Measurements from ENCODE around the gene PHACTR3.

The PHACTR3 gene

DNA sequence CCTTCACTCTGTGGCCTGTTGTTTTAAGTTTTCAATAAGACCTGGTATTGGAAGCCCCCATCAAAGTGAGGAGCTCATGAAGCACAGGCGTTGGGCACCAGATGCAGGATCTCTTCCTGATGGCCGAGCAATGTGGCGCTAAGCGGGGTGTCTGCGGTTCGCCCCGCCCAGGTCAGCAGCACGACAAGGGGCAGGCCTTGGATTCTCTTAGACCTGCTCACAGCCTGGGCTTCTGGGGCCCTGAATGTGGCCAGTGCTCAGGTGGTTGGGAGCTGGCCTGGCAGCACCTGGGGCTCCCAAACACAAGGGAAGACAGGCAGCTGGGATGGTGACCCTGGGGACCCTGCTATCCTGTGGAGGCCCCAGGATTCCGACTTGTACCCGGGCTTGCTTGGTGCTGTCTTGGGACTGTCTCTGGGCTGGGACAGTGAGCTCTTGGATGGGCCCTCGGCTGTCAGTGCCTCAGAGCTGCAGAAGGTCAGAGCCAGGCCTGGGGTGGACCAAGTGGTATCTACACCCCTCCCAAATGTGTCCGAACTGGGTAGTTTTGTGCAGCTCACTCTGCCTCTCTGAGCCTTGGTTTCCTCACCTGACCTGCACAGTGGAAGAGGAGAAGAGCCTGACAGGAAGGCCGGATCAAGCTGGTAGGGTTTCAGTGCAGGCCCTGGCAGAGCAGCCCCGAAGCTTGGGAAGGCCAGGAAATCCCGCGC lies 69.1 kb downstream of the PHACTR3 start:
- no peak for DNase-seq

DNA sequence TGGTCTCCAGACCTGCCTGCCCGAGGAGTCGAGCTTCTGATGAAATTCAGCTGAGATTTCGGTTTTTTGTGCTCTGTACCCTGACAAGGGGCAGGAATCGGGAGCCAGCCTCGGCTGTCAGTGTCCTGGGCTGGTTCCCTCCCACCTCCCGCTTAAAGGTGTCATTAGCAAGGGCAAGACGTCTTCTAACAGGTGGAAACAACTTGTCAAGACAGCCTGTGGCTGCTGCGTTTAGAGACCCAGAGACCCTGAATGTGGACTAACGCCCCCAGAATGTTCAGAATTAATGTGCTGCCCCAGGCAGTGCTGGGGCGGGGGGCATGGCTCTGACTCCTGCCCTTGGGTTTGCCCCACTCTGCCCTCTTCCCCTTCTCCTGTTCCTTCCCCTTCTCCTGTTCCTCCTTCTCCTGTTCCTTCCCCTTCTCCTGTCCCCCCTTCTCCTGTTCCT lies 69.7 kb downstream of the PHACTR3 start:
- DNase-seq: no peak

DNA sequence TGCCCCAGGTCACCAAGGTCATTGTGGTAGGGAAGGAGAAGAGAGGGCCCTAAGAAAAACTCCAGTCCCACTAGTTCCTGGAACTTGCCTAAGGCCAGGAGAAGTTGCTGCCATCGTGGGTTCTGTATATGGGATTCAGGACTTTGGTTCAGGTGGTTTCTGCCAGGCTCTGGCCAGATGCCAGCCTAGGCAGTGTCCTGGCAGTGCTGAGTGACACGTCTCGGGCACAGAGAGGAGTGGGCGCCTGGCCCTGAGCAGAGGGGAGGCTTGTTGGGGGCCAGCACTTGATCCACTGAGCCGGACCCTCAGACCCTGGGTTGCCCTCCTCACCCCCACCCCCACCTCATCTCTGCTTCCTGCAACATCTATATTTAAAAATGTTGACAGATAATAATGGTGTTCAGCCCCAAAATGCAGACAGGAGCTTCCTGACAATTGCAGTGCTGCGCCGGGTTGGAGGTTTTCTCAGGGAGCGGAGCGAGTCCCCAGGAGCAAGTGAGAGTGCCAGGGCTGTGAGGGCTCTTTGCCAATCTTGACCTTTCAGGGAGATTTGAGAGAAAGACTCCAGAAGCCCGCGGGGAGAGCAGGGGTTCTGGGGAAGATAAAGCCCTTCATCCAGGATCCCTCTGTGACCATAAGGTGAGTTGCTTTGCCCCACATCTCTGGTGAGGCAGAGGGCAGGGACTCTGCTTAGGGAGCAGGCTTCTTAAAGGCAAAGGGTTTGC lies 71.9 kb downstream of the PHACTR3 start:
- DNase-seq: no peak

DNA sequence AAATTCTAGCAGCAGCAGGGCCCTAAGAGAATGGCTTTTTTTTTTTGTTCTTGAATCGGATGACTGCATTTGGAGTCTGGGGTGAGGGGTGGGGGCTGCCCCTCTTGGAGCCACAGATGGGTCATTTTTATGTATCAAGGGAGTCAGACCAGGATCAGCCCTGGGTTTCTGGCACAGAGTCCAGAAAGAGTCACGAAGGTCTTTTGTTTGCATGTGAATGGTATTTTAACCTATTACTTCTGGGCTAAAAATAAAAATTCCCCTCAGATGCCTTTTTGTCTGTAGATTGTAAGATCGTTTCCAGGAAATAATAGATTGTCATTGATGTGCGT lies 72.5 kb downstream of the PHACTR3 start:
- no peak for DNase-seq

DNA sequence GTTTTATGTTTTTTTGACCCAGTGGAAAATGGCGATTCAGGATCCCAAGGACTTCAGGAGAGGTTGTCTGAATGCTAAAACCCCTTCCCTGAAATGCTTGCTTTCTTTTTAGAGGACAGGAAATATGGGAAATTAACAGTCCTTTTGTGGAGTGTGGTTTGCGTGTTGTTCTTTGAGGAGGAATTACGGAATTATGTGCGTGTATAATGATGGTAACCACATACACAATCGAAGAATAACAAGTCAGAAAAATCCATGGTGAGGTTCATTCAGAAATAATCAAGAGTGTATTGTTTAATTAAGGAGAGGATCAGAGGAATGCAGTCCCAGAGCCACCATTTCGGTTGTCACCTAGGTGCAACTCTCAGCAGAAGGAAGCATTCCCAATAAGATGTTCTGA lies 73.2 kb downstream of the PHACTR3 start:
- DNase-seq: no peak

DNA sequence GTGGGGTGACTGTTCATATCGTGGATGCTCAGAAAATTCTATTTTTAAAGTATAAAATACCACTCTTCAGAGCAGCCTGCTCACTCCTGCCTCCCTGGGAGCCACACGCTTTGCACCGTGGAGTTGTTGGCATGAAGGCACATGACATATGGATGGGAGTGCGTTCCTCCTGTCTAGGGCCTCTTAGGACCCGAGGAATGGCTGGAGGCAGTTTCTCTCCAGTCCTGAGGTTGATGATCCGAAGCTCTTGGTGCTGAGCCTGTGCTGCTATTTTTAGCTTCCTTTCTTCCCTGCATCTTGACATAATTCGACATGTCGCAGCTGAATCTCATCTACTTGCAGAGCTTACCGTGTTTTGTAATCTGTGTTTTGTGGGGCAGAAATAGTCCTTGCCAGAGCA lies 73.9 kb downstream of the PHACTR3 start:
- no peak for DNase-seq

DNA sequence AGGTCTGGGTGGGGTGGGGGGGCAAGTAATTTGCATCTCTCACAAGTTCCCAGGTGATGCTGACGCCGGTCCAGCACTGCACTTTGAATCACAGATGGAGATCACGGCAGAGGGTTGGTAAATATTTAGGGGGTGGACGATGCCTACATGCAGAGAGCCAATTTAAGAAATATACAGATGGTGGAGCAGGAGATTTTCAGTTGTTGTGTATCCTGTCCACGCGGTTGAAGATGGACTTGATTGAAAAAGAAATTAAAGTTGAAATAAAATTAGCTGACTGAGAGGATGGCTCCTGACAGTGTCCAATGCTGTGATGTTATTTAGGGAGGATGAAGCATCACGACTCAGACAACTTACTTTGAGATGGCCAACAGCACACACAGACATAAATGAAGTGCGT lies 74.6 kb downstream of the PHACTR3 start:
- DNase-seq: no peak

DNA sequence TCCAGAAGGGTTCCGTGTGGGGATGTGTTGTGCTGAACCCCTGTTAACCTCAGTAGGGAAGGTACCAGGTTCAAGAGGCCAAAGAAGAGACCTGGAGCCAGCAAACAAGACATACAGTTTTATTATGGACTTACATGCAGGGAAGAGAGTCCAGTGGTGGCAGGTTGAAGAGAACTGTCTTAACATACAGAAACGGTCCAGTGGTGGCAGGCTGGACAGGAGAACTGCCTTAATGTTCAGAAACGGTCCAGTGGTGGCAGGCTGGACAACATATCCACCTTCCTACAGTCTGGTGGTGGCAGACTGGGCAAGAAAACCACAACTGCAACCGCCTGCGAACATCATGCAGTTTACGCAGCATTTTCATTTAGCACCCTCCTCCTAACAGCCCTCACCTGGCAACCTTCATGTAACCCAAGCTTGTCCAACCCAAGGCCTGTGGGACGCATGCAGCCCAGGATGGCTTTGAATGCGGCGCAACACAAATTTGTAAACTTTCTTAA lies 75.9 kb downstream of the PHACTR3 start:
- DNase-seq: no peak

DNA sequence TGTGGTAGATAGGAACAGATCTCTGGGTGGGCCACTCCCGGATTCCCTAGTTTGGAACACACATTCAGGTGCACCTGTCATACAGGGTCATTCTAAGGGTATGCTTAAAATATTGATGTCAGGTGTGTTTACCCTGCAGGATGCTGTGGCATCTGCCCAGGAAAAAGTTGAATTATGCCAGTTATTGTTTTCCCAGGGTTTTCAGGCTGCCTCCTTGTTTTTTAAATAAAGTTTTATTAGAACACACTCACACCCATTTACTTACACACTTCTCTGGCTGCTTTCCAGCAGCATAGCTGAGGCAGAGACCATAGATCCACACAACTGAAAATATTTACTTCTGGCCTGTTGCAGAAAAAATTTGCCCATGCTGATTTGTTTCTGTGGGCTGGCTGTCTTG lies 76.5 kb downstream of the PHACTR3 start:
- no peak for DNase-seq

DNA sequence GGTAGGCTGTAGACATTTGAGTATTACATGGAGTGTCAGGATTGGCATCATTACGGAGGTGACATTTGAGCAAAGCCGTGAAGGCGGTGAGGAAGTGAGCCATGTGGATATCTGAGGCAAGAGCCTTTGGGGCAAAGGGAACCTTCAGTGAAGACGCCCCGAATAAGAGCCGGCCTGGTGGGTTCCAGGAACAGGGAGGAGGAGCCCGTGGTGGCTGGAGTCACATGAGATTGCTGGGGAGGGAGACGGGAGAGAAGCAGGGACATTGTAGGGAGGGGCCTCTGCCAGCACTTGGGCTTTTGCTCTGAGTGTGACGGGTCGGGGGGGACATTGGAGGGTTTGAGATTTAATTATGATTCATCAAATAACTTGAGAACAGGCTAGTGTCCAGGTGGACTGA lies 78.3 kb downstream of the PHACTR3 start:
- no peak for DNase-seq

DNA sequence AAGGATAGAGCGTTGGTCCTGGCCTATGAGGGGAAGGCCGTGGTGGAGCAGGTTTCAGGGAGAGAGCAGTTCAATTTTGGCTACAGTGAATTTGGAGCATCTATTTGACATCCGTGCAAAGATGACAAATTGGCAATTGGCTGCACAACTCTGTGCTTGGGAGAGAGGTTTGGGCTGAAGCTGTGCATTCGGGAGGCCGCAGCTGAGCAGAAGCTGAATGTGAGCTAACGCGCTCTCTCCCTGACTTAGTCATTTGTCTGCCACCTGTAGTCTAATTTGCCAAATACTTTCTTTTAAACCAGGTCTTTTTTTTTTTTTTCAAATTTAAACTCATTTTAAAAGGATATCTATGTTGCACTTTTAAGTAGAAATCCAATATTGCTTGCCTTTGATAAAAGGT lies 78.8 kb downstream of the PHACTR3 start:
- DNase-seq: no peak

DNA sequence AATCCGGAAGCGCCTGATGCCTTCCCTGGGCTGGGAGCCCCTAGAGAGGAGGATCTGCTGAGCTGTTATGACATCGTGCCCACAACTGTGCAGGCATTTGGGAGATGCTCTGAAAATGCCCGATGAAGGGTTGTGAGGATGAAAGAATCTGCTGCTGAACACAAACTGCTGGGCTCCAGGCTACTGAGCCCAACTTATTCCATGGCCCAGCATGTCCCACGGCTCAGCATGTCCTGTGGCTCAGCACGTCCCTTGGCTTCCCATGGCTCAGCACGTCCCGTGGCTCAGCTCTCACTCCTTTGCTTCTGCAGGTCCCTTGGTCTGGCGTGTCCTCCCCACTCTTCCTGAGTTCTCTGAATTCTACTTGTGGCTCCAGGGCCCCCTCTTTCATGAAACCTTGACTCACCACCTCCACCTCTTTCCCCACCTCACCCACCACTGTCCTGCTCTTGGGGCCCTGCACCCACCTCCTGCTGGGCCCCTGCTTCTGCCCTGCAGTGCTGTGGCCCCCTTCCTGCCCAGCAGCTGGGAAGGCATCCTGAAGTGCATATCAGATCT lies 80.4 kb downstream of the PHACTR3 start:
- no peak for DNase-seq

DNA sequence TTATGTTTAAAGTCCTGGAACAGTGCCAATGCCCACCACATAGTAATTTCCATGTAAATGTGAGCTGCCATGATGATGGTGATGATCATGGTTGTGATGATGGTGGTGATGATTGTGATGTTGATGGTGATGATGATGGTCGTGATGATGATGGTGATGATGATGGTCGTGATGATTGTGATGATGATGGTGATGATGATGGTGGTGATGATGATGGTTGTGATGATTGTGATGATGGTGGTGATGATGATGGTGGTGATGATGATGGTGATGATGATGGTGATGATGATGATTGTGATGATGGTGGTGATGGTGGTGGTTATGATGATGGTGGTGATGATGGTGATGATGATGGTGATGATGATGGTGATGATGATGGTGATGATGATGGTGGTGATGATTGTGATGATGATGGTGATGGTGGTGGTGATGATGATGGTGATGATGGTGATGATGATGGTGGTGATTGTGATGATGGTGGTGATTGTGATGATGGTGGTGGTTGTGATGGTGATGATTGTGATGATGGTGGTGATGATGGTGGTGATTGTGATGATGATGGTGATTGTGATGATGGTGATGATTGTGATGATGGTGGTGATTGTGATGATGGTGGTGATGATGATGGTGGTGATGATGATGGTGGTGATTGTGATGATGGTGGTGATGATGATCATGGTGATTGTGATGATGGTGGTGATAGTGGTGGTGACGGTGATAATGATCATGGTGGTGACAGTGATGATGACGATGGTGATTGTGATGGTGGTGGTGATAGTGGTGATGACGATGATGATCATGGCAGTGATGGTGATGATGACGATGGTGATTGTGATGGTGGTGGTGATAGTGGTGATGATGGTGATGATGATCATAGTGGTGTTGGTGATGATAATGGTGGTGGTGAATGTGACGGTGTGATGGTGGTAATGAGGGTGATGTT lies 82.3 kb downstream of the PHACTR3 start:
- peak in 1 of 5 experiments; percentile 4 for DNase-seq

DNA sequence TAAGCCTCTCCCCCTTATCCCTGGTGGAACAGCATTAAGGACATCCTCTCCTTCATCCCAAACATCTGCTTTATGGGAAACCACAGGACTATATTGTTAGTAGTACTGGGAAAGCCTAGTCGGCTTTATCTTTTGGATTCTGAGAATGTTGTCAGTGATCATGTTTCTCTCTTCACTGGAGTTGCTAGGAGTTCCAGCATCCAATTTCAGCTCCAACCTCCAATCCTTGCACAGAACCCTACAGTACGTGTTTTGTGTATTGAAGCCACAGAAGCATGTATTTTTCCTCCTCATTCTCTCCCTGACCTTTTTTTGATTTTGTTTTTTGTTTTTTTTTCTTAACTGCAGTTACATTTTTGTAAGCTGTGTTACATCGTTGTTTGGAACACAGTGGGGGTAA lies 84.0 kb downstream of the PHACTR3 start:
- DNase-seq: no peak

DNA sequence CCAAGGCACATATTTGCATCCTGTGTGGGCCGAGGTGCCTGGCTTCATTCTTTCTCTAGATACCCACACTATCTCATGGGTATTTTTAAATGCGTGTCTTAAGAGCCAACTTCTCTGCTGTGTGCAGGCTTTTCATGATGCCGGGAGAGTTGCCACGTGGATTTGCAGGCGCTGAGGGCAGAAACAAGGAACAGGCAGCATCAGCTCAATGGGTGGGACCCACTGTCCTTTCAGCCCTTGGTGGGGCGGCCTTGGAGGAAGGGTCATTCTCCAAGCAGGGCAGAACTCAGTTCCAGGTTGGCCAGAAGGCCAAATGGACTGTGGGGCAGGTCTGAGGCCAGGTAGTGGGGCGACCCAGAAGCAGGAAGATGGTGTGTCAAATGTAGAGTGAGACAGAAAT lies 84.7 kb downstream of the PHACTR3 start:
- no peak for DNase-seq

DNA sequence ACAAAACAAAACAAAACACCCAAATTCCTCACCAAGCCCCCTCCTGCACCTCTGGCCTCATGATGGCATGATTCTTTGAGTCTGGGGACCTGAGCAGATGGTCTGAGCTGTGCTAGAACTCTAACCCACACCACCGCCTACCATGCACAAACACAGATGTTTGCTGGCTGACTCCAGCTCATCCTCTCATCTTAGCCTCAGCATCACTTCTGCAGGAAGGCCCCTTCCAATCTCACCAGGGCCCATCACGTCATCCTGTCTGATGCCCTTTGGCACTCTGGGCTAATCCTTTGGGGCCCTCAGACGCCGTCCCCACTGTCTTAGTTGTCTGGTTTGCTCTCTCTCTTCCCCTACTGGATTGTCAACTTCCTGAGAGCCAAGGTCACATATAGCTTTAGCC lies 85.8 kb downstream of the PHACTR3 start:
- no peak for DNase-seq

DNA sequence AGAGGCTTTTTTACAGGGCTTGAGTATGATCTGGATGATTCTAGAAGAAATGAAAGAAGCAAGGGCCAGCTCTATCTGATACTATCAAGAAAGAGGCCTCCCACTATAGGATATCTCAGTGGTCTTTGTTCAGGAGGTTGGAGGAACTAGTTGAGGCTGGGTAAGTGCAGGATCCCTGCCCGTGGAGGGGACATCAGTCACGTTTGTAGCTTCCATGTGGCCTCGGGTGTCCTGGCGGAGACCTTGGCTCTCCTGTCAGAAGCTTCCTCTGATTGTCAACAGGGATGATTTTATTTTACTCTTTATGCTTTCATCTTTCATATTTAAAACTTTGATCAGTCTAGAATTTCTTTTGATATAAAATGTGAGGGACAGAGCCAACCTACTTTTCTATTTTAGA lies 86.6 kb downstream of the PHACTR3 start:
- DNase-seq: no peak

DNA sequence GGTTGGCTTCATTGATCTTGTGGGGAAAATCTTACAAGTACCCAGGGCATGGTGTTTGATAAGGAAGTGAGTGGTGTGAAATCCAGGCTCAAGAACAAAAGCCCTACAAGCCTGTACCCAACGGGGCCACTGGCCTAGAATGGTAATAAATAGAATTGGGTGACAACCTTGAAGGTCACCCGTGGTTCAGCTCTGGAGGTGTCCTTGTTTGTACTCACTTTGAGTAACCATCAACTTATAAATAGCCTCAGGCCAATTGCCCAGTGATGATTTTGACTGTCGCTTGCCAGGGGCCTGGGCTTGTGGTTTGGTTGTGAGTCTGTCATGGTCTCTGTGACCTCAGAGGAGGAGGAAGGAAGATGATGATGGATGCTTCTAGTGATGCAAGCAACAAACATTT lies 87.8 kb downstream of the PHACTR3 start:
- no peak for DNase-seq

DNA sequence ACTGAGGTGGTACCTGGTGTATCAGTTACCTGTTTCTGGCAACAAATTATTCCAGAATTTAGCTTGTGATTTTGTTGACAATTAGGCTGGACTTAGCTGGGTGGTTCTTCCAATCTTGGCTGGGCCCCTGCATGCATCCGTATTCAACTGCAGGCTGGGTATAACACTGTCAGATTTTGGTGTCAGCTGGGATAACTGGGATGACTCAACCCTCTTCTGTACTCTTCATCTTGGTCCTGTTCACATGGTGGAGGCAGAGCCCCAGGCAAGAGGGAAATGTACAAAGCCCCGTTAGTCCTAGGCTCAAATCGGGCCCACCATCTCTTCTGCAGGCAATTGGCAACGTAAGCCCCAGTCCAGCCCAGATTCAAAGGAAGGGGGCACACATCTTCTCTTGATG lies 89.2 kb downstream of the PHACTR3 start:
- DNase-seq: no peak

DNA sequence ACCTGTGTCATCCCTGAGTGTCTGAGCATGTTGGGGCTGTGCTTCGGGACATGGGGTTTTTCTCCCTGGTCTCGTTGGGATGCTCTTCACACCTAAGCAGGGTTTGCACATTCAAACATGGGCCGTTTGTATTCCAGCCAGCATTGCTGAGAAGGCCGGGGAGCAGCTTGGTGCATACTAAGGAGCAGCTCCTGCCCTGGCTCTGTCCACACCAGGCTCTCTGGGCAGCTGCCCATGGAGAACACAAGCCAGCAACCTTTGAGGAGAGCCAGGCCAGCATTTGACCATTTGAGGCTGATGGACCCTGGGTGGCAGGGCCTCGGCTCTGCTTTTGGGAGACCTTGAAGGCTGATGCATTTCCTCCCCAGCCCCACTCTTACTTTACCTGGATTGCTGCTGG lies 92.1 kb downstream of the PHACTR3 start:
- no peak for DNase-seq

DNA sequence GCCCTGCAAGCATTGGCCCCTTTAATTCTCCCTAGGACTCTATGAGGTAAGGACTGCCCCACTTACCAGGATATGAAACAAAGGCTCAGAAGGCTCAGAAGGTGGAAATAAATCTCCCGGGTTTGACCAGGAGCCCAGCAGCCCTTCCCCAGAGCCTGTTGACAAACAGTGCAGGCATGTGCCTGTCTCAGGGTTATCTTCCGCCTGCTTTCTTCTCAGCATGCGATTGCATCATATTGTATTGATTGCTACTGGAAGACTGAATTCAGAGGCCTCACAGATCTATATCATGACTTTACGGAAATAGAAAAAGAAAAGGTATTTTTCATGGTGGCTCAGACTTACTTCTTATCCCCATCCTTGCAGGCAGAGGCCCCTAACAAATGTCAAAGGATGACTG lies 92.7 kb downstream of the PHACTR3 start:
- DNase-seq: no peak

DNA sequence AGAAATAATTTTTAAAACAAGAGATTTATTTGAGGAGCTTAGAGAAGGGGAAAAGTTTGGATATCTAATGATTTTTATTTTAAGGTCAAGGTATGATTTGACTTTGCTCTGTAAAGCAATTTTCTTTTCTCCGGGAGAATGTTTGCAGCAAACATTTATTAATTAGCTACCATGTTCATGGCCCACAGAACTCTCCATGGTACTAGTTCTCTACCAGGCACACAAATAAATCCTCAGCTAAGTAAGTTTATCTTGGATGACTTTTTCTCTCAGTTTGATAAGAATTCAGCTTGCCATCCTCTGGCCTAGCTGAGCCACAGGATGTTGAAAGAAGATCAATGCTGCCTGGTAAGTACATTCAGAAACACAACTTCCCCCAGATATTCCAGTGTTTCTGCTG lies 94.3 kb downstream of the PHACTR3 start:
- DNase-seq: no peak

DNA sequence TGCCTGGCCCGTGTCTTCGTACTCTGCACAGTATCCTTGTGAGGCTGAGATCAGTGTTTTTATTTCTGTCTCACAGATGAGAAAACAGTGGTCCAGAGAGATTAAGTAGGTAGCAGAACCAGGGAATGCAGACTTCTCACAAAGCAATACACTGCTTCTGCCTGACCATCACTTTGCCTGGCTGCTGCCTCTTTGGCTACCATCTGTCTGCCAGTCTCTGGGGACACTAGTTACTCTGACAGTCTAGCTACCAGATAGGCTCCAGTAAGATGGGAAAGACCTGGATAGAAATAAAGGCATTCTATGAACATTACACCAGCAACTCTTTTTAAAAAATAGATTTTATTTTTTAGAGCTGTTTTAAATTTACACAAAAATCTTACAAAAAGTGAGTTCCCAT lies 96.9 kb downstream of the PHACTR3 start:
- DNase-seq: no peak

Measured in T-helper 2 cell (primary cell).